Measurements from ENCODE around the gene KRTAP5-2. TPM values are rescaled to one million over a fixed set of nuclear protein-coding genes. Genes with fewer than 3 reads are reported as not detected.

Gene KRTAP5-2
- total RNA-seq, 2 donors from 2014 or later, result not detected

DNA sequence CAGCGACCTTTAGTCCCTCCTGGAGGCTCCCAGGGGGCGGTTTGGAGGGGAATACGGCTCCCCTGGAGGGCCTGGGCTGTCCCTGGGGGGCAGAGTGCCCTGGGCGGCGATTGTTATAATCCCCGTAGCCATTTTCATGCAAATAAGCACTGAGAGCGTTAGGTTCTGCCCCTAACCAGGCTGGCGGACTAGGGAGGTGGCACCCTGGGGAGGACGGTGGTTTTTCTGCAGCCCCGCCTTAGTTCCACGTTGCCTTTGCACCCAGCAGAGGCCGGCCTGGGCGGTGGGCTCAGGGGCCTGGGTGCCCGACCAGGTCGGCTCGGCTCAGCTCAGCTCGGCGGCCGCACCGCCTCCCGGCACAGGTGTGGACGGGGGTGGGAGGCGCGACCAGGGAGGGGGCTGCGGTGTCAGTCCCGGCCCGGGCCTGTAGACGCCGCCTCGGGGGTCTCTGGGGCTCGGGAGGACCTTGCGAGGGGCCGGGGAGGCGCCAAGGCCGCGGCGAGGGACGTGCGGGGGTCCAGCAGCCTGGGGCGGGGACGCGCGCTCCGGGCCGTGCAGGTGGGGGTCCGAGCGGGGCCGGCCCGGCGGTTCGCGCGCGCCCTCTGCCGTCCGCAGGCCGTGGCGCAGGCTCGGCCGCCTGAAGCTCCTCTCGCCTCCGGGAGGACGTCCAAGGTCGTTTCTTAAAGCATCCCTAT, 23.7 kb downstream of the KRTAP5-2 start:
- Histone ChIP-seq H3K4me3 (peak overlapping the region; percentile 17 to 40), H3K27me3 (replicated peaks; ENCODE audit: insufficient read depth) (no peaks in the 10 kb centered on the region), H3K36me3 (no peaks in the 10 kb centered on the region), H3K9me3 (no peaks in the 10 kb centered on the region), H3K27ac (peak overlapping the region in 1 of 2 donors; percentile 14), H3K4me1 (replicated peaks) (peaks cover 9% of the 10 kb centered on the region)
- TF ChIP-seq, protein P1, sequence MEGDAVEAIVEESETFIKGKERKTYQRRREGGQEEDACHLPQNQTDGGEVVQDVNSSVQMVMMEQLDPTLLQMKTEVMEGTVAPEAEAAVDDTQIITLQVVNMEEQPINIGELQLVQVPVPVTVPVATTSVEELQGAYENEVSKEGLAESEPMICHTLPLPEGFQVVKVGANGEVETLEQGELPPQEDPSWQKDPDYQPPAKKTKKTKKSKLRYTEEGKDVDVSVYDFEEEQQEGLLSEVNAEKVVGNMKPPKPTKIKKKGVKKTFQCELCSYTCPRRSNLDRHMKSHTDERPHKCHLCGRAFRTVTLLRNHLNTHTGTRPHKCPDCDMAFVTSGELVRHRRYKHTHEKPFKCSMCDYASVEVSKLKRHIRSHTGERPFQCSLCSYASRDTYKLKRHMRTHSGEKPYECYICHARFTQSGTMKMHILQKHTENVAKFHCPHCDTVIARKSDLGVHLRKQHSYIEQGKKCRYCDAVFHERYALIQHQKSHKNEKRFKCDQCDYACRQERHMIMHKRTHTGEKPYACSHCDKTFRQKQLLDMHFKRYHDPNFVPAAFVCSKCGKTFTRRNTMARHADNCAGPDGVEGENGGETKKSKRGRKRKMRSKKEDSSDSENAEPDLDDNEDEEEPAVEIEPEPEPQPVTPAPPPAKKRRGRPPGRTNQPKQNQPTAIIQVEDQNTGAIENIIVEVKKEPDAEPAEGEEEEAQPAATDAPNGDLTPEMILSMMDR (IDR thresholded peaks at IDR 0.05), result peak; percentile 70 to 96 (median 89)
- TF ChIP-seq POLR2AphosphoS5 (IDR thresholded peaks at IDR 0.05), result no peak
- intact Hi-C loops (cut with DNase I), result loop anchor here (2.0 kb wide), 1 partner anchor 28 kb away; no protein-coding TSS in a partner anchor
- DNase-seq (ENCODE audit: low spot score), result peak; percentile 46
- 1% methylated on average over 43 of the region's 64 CpGs for WGBS

DNA sequence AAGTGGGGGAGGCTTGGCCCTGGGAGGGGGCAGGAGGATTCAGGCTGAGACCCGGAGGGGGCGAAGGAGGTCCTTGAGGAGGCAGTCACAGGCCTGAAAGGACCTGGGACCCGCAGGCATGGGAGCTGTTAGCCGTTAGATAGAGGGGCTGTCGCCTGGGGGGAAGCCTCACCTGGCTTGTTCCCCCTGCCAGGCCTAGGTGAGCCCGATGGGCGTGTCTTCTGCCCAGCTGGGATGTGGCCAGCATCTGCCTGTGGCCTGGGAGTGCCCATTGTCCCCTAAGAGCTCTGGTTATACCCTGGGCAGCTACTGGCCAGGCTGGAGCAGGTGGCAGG, 24.2 kb downstream of the KRTAP5-2 start:
- no peak overlapping the region for H3K4me3 ChIP-seq
- no peaks in the 10 kb centered on the region for H3K36me3 ChIP-seq
- DNase-seq (ENCODE audit: low spot score), result peak; percentile 26
- peak overlapping the region in 1 of 2 donors; percentile 14 for H3K27ac ChIP-seq
- peaks cover 9% of the 10 kb centered on the region for H3K4me1 ChIP-seq (replicated peaks)
- intact Hi-C loops (cut with DNase I), result loop anchor here (2.0 kb wide), 1 partner anchor 27 kb away; no protein-coding TSS in a partner anchor
- TF ChIP-seq, protein P1 (IDR thresholded peaks at IDR 0.05), result no peak
- no peak for TF ChIP-seq POLR2AphosphoS5 (IDR thresholded peaks at IDR 0.05)
- no peak for TF ChIP-seq POLR2A (IDR thresholded peaks at IDR 0.05)
- WGBS, result 22% methylated on average over 7 of the region's 7 CpGs
- no peaks in the 10 kb centered on the region for H3K9me3 ChIP-seq
- no peaks in the 10 kb centered on the region for H3K27me3 ChIP-seq (replicated peaks; ENCODE audit: insufficient read depth)

DNA sequence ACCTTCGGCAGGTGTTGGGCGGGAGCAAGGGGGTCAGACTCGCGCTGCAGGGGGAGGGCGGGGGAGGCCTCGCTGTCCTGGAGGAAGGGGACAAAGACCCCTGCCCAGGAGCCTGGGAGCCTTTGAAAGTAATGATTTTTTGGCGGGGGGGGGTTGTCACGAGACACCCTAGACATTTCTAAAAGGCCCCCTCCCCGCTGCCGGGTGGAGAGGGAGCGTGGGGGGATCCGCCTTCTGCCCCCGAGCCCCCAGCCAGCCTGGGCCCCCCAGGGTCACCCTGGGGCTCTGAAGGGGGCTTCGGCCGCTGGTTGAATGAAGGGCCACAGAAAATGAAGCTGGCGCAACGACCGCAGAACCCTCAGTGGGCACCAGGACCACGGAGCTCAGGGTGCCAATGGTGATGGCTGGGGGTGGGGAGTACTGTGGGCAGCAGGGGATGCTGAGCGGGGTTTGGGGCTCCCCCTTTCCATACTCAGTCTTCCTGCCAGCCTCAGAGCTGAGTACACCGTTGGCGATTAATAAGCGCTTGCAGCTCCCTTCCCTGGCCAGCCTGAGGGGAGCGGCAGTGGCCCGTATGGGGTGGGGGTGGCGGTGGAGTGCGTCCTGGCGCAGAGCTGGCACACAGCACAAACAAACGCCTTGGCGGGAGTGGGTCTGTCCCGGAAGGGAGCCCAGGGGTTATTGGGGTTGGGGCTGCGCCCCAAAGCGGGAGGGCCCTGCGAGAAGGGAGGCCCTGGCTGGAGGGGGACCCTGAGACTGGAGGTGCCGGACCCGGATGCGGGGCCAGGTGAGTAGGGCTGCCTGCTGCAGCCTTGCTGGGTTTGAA, 24.8 kb downstream of the KRTAP5-2 start:
- Histone ChIP-seq H3K4me3 (peak overlapping the region; percentile 38 to 60), H3K4me1 (replicated peaks) (peaks cover 9% of the 10 kb centered on the region), H3K27ac (peak overlapping the region; percentile 68 to 72), H3K9me3 (no peaks in the 10 kb centered on the region), H3K27me3 (replicated peaks; ENCODE audit: insufficient read depth) (no peaks in the 10 kb centered on the region), H3K36me3 (no peaks in the 10 kb centered on the region)
- intact Hi-C loops (cut with DNase I), result no loop called here
- no peak for DNase-seq (ENCODE audit: low spot score)
- WGBS, result 7% methylated on average over 35 of the region's 37 CpGs
- TF ChIP-seq POLR2A (IDR thresholded peaks at IDR 0.05), result no peak
- no peak for TF ChIP-seq POLR2AphosphoS5 (IDR thresholded peaks at IDR 0.05)
- TF ChIP-seq, protein P1 (IDR thresholded peaks at IDR 0.05), result no peak

DNA sequence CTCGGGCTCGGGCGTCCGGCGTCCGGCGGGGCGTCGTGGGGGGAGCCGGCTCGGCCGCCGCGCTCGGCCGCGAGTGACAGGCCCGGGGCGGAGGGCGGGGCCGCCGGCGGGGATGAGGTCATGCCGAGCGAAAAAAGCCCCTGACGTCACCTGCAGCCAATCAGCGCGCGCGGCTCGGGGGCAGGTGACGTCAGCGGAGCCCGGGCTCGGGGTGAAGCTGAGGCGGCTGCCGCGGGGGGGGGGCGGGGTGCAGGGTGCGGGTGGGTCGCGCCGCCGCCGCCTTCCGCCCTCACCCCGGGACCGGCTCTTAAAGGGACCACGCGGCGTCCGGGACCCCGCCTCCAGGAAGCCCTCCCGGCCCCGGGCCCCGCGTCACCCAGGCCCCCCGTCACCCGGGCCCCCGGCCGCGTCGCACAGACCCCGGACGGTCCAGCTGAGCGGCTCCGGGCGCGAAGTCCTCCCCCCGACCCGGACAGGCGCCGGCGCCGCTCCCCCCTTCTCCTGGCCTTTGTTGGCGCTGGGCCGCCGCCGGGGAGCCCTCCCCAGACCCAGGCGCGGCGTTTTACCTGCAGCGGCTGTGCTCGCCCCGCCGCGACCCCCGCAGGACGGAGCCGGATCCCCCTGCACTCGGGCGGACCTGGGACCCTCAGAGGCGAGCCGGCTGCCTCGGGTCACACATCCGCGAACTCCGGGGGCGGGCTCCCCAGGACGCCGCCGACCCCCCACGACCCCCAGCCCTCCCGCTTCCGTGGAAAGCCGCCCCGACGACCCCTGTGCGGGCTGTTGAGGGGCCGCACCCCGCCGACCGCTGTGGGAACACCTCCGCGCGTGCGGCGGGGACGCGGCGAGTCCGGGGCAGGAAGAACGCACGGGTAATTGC, 25.7 kb downstream of the KRTAP5-2 start, which contains the start of gene DUSP8:
Gene DUSP8, minus strand, starts transcription at position 75 of the 880 bp plus-strand sequence. CDS start 6,445 bp downstream, outside the sequence.
- H3K36me3 ChIP-seq, result no peaks in the 10 kb centered on the region

More for the DNA sequence above, 25.7 kb downstream of the KRTAP5-2 start, which contains the start of gene DUSP8:
- H3K4me3 ChIP-seq, result peak within 1 kb of the TSS; percentile 38 to 60
- DNase-seq (ENCODE audit: low spot score), result peak; percentile 82
- H3K4me1 ChIP-seq (replicated peaks), result peaks cover 9% of the 10 kb centered on the region
- WGBS, result 1% methylated on average over 99 of the region's 124 CpGs
- no peaks in the 10 kb centered on the region for H3K27me3 ChIP-seq (replicated peaks; ENCODE audit: insufficient read depth)
- peak within 1 kb of the TSS; percentile 68 to 72 for H3K27ac ChIP-seq
- intact Hi-C loops (cut with DNase I), result no loop called here
- TF ChIP-seq POLR2A (IDR thresholded peaks at IDR 0.05) (peak; percentile 28), POLR2AphosphoS5 (IDR thresholded peaks at IDR 0.05) (no peak)
- H3K9me3 ChIP-seq, result no peaks in the 10 kb centered on the region

Data from prostate gland (tissue), 2 donors.